Stimulated activated CD4-positive, alpha-beta T cell treated with anti-CD3 and anti-CD28 coated beads, Interleukin-1b, Interleukin-23, amount 100 ng/mL, for 24 hours (primary cell): ENCODE data around the gene CDCP1.
A peak's percentile ranks its signal among the peaks of the same experiment; 100 is the strongest.

Source experiments
- DNase-seq, 4 experiments: peaks; one replicate each; pipeline ENCODE4 v3.0.0-alpha.2; 2020; ENCODE audit warnings: low read depth in 4 of 4, low spot score in 1 of 4

The CDCP1 gene

GRCh38 chr3:45116350-45116749, 29.8 kb downstream of the CDCP1 start:
- DNase-seq, result no peak

GRCh38 chr3:45113625-45114050, 32.5 kb downstream of the CDCP1 start:
- no peak for DNase-seq

- no peak for DNase-seq
These were observed 33.2 kb downstream of the CDCP1 start for GRCh38 chr3:45112939-45113338.

- DNase-seq, result no peak
These were observed 35.7 kb downstream of the CDCP1 start for GRCh38 chr3:45110509-45110833.

- DNase-seq, result peak in 1 of 4 experiments; percentile 14
These were observed 36.2 kb downstream of the CDCP1 start for GRCh38 chr3:45109771-45110508.

- DNase-seq, result no peak
These were observed 39.3 kb downstream of the CDCP1 start for GRCh38 chr3:45106874-45107273.

- peak in 3 of 4 experiments; percentile 11 to 65 (median 31) for DNase-seq
These were observed 40.1 kb downstream of the CDCP1 start for GRCh38 chr3:45105855-45106671.

- DNase-seq, result no peak
These were observed 41.2 kb downstream of the CDCP1 start for GRCh38 chr3:45104715-45105711.

GRCh38 chr3:45103753-45104714, 42.1 kb downstream of the CDCP1 start:
- no peak for DNase-seq

- no peak for DNase-seq
These were observed 42.8 kb downstream of the CDCP1 start for GRCh38 chr3:45103334-45103733.

GRCh38 chr3:45100981-45101407, 45.2 kb downstream of the CDCP1 start:
- no peak for DNase-seq

- DNase-seq, result no peak
These were observed 47.9 kb downstream of the CDCP1 start for GRCh38 chr3:45098310-45098709.

- no peak for DNase-seq
These were observed 48.8 kb downstream of the CDCP1 start for GRCh38 chr3:45097296-45097883.

GRCh38 chr3:45095916-45096526, 50.2 kb downstream of the CDCP1 start:
- no peak for DNase-seq

GRCh38 chr3:45093176-45093575, 53.0 kb downstream of the CDCP1 start:
- no peak for DNase-seq

GRCh38 chr3:45092132-45093031, 53.8 kb downstream of the CDCP1 start:
- DNase-seq, result no peak

- no peak for DNase-seq
These were observed 55.3 kb downstream of the CDCP1 start for GRCh38 chr3:45090855-45091254.
